H1 (cell line): ENCODE results near the gene VEZT. TPM values are rescaled to one million over a fixed set of nuclear protein-coding genes. Genes with fewer than 3 reads are reported as not detected.

Experiments used
- CHD7 ChIP-seq: fragments of 300-600 bp; sonication (generic); IDR thresholded peaks from 2 replicates; pipeline ENCODE4 v1.7.1; 2012; ENCODE audit warnings: low read length, moderate library complexity, mild to moderate bottlenecking, inconsistent platforms; ENCODE audit not compliant: insufficient replicate concordance
- CTCF ChIP-seq, 3 experiments: IDR thresholded peaks; 1 replicate in 2 of 3; 2 replicates in 1 of 3; pipeline versions ENCODE4 v1.5.1 to v1.6.1; 2011; ENCODE audit warnings: low read length in 3 of 3, mild to moderate bottlenecking in 3 of 3, inconsistent platforms in 2 of 3, low read depth in 1 of 3, moderate library complexity in 1 of 3; ENCODE audit not compliant: insufficient read depth in 1 of 3; ENCODE audit errors: control extremely low read depth in 1 of 3
- HDAC6 ChIP-seq: IDR thresholded peaks from one replicate; pipeline ENCODE4 v1.7.1; 2012; ENCODE audit warnings: low read depth, mild to moderate bottlenecking, inconsistent platforms, low read length, moderate library complexity
- MAFK ChIP-seq: IDR thresholded peaks from 2 replicates; pipeline ENCODE4 v1.6.1; 2012; ENCODE audit warnings: low read depth, mild to moderate bottlenecking, improper control_type of control experiment, low read length
- RAD21 ChIP-seq, 2 experiments: IDR thresholded peaks in 1 of 2; conservative IDR thresholded peaks in 1 of 2; 2 replicates each; pipeline ENCODE4 v1.6.1; 2011; ENCODE audit warnings: low read depth in 2 of 2, low read length in 2 of 2, improper control_type of control experiment in 1 of 2, inconsistent platforms in 1 of 2, mild to moderate bottlenecking in 1 of 2, moderate library complexity in 1 of 2
- RBBP5 ChIP-seq: IDR thresholded peaks from 2 replicates; pipeline ENCODE4 v1.7.1; 2012; ENCODE audit warnings: low read depth, mild to moderate bottlenecking, inconsistent platforms, low read length, moderate library complexity, borderline replicate concordance
- SP4 ChIP-seq: IDR thresholded peaks from 2 replicates; pipeline ENCODE4 v1.6.1; 2012; ENCODE audit warnings: low read length, inconsistent platforms
- SUZ12 ChIP-seq: fragments of 200-600 bp; sonication (generic); IDR thresholded peaks from 2 replicates; pipeline ENCODE4 v1.6.1; 2012; ENCODE audit warnings: mild to moderate bottlenecking, inconsistent platforms, low read length, moderate library complexity, mixed read lengths
- polyA plus RNA-seq, 7 experiments: library from polyadenylated mRNA; depleted of rRNA in 3 of 7; stranded (reverse) in 5 of 7; unstranded in 2 of 7; fragments of >200 nt in 5 of 7; fragments of 200-250 nt in 2 of 7; gene quantifications; 1 replicate in 5 of 7; 2 replicates in 1 of 7; 4 replicates in 1 of 7; pipeline versions ENCODE4 v1.2.1 to v1.2.3, GENCODE V29; 2011 to 2013; ENCODE audit warnings: missing spikeins in 2 of 7, mixed read lengths in 2 of 7
- total RNA-seq: library from RNA; stranded (reverse); fragmentation: NEBNext Ultra II Directional; extraction: Animal tissue kit (Norgen Biotek cat#: 25700); gene quantifications from 2 replicates; pipeline ENCODE4 v1.2.1, GENCODE V29; 2021

The VEZT gene
- total and polyA plus RNA-seq, 2 of the 8 experiments (the other 6 are each of a cell fraction or from before 2014, with no cell fraction given), result 44.0 to 56.1 TPM

GRCh38 chr12:95208678-95209077, 8.9 kb upstream of the VEZT start (continued):
- TF ChIP-seq CHD7, result no peak
- TF ChIP-seq RBBP5, result no peak
- TF ChIP-seq MAFK, result no peak
- no peak for TF ChIP-seq SUZ12
- TF ChIP-seq HDAC6, result no peak
- no peak for TF ChIP-seq CTCF (IDR thresholded peaks at IDR 0.05; ENCODE audit: control extremely low read depth in 1 of 3, insufficient read depth in 1 of 3, low read depth in 1 of 3, low read length in 3 of 3)
- TF ChIP-seq RAD21 (IDR thresholded peaks at IDR 0.05 in 1 of 2, conservative IDR thresholded peaks at IDR 0.05 in 1 of 2; ENCODE audit: low read depth in 2 of 2, low read length in 2 of 2), result no peak
- TF ChIP-seq SP4, result no peak
